Choroid plexus epithelial cell (primary cell): ENCODE data around the gene NR1H4.

Experiments
- DNase-seq: peaks from one replicate; pipeline ENCODE4 v3.0.0-alpha.2; 2010; ENCODE audit warnings: low read depth
- H3K4me3 ChIP-seq: 2 replicates; pipeline ENCODE4 v1.5.1; 2011; ENCODE audit warnings: low read depth, mild to moderate bottlenecking, control low read depth, low read length, moderate library complexity
- CTCF ChIP-seq: conservative IDR thresholded peaks from 2 replicates; pipeline ENCODE4 v1.5.1; 2011; ENCODE audit warnings: low read depth, mild to moderate bottlenecking, control low read depth, inconsistent platforms, low read length, moderate library complexity

The NR1H4 gene

GRCh38 chr12:100503228-100503628, 29.6 kb downstream of the NR1H4 start:
- TF ChIP-seq CTCF, result no peak
- DNase-seq, result no peak
- no peak overlapping the region for H3K4me3 ChIP-seq

GRCh38 chr12:100504804-100505203, 31.1 kb downstream of the NR1H4 start:
- DNase-seq, result peak; percentile 11
- TF ChIP-seq CTCF, result no peak
- no peak overlapping the region for H3K4me3 ChIP-seq

DNA sequence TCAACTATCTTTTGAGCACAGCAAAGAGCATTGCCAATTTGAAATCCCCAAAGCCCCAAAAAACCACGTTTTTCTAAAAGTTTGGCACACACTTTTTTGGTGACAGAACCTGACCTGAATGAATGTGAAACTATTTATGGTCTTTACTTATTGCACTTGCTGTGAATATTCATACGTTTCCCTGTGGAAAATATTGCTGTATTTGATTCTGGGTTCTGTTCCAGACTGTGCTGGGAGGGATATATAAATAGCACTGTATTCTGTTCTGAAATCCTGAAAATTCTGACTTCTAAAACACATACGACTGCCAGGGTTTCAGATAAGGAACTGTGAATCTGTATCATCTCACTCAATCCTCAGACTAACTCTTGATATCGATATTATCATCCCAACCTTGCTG, 35.1 kb downstream of the NR1H4 start:
- TF ChIP-seq CTCF, result no peak
- H3K4me3 ChIP-seq, result no peak overlapping the region
- no peak for DNase-seq

GRCh38 chr12:100512692-100513091, 39.0 kb downstream of the NR1H4 start:
- no peak overlapping the region for H3K4me3 ChIP-seq
- DNase-seq, result no peak
- TF ChIP-seq CTCF, result no peak

GRCh38 chr12:100515968-100516367, 42.3 kb downstream of the NR1H4 start:
- no peak for DNase-seq
- no peak overlapping the region for H3K4me3 ChIP-seq
- no peak for TF ChIP-seq CTCF

DNA sequence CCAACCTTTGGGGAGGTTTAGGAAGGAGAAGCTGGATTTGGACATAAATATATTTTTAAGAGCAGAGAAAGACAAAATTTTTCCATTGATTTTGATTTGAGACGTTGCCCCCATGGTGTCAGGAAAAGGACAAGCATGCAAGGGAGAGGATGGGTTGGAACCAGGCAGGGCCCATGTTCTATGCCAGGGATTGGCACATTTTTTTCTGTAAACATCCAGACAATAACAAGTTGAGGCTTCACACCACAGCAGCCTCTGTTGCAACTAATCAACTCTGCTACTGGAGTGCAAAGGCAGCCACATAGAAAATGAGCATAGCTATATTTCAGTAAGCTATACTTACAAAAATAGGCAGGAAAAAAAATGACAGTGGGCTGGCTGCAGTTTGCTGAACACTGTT, 44.7 kb downstream of the NR1H4 start:
- DNase-seq, result no peak
- TF ChIP-seq CTCF, result no peak
- H3K4me3 ChIP-seq, result no peak overlapping the region

DNA sequence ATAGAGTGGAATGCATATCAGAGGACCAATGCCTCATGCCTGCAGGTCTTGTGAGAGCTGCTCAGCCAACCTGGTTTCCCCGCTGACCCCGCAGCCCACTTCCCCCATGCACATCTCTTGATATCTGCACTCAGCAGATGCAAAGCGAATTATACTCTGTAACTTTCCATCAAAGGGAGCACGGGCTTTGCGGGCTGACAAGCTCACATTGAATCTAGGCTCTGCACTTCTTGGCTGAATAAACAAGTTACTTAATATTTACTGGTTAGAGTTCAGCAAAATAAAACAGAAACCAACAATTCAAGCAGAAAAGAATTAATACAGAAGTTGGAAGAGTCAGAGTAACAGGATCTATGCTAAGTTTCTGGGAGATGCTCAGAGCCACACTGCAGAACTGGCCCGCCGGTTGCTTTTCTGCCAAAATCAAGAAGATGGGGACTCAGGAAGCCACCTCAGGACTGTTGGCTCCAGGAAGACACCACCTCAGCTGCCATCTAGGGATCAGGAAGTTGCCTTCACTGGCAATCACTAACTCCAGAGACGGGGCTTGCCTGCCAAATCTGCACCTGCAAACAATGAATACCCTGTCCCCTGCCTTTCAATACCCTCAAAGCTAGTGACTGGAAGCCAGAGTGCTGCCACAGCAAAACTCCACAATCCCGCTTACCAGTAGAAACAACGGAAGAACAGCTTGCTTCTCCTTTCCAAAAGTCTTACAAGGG, 46.5 kb downstream of the NR1H4 start:
- no peak for DNase-seq
- no peak for TF ChIP-seq CTCF
- no peak overlapping the region for H3K4me3 ChIP-seq
